Stimulated activated CD8-positive, alpha-beta memory T cell treated with anti-CD3 and anti-CD28 coated beads, Interleukin-15, amount 100 ng/mL, for 1 hour (primary cell): ENCODE data around the gene MAP3K1.
"Not testable (repeated sequence)": the region's sequence is repeated elsewhere in the genome, so short reads cannot be mapped to it uniquely, and the experiment has no call there.

Experiments
- DNase-seq: peaks from one replicate; pipeline ENCODE4 v3.0.0-alpha.2; 2020; ENCODE audit warnings: low read depth

Gene MAP3K1

GRCh38 chr5:56816546-56817081 lies 1.3 kb downstream of the MAP3K1 start:
- DNase-seq, result no peak

- no peak for DNase-seq
Observed at GRCh38 chr5:56817263-56818014, 2.1 kb downstream of the MAP3K1 start.

- DNase-seq, result no peak
Observed at GRCh38 chr5:56818450-56819037, 3.2 kb downstream of the MAP3K1 start.

- no peak for DNase-seq
Observed at GRCh38 chr5:56819060-56819881, 3.9 kb downstream of the MAP3K1 start.

- DNase-seq, result not testable (repeated sequence)
Observed at GRCh38 chr5:56821868-56822267, 6.5 kb downstream of the MAP3K1 start.

- no peak for DNase-seq
Observed at GRCh38 chr5:56822981-56823380, 7.6 kb downstream of the MAP3K1 start.

- DNase-seq, result no peak
Observed at GRCh38 chr5:56824019-56824418, 8.7 kb downstream of the MAP3K1 start.

- DNase-seq, result no peak
Observed at GRCh38 chr5:56825222-56825824, 10.0 kb downstream of the MAP3K1 start.

- DNase-seq, result no peak
Observed at GRCh38 chr5:56827049-56827448, 11.7 kb downstream of the MAP3K1 start.

- no peak for DNase-seq
Observed at GRCh38 chr5:56827924-56828323, 12.6 kb downstream of the MAP3K1 start.

- no peak for DNase-seq
Observed at GRCh38 chr5:56829137-56829908, 14.0 kb downstream of the MAP3K1 start.

- DNase-seq, result no peak
Observed at GRCh38 chr5:56831773-56832172, 16.4 kb downstream of the MAP3K1 start.

GRCh38 chr5:56833325-56833724 lies 18.0 kb downstream of the MAP3K1 start:
- no peak for DNase-seq

- DNase-seq, result no peak
Observed at GRCh38 chr5:56837381-56837780, 22.0 kb downstream of the MAP3K1 start.

GRCh38 chr5:56837956-56838355 lies 22.6 kb downstream of the MAP3K1 start:
- no peak for DNase-seq

- no peak for DNase-seq
Observed at GRCh38 chr5:56838409-56839039, 23.2 kb downstream of the MAP3K1 start.

- no peak for DNase-seq
Observed at GRCh38 chr5:56839062-56839461, 23.7 kb downstream of the MAP3K1 start.

- DNase-seq, result no peak
Observed at GRCh38 chr5:56840597-56840996, 25.2 kb downstream of the MAP3K1 start.

- no peak for DNase-seq
Observed at GRCh38 chr5:56845277-56845676, 29.9 kb downstream of the MAP3K1 start.

- no peak for DNase-seq
Observed at GRCh38 chr5:56845904-56846480, 30.6 kb downstream of the MAP3K1 start.

GRCh38 chr5:56848206-56848605 lies 32.9 kb downstream of the MAP3K1 start:
- DNase-seq, result no peak
